Type B pancreatic cell (in vitro differentiated cells): Measurements from ENCODE around the gene RAB7A. TPM values are rescaled to one million over a fixed set of nuclear protein-coding genes. Genes with fewer than 3 reads are reported as not detected.

Experiments used
- DNase-seq: peaks from one replicate; pipeline ENCODE4 v3.0.0; 2021; ENCODE audit warnings: mixed read lengths; ENCODE audit not compliant: unreplicated experiment; ENCODE audit errors: extremely low spot score
- H3K27ac Mint-ChIP-seq: 2 replicates; pipeline ENCODE4 v1.8.0; 2021; ENCODE audit warnings: mild to moderate bottlenecking, mixed read lengths
- H3K27me3 Mint-ChIP-seq: 2 replicates; pipeline ENCODE4 v1.8.0; 2021; ENCODE audit warnings: mixed read lengths
- H3K36me3 Mint-ChIP-seq: 2 replicates; pipeline ENCODE4 v1.8.0; 2021; ENCODE audit warnings: mixed read lengths
- H3K4me1 Mint-ChIP-seq: one replicate; pipeline ENCODE4 v1.8.0; 2021; ENCODE audit warnings: mixed read lengths; ENCODE audit not compliant: unreplicated experiment
- H3K4me3 Mint-ChIP-seq: 2 replicates; pipeline ENCODE4 v1.8.0; 2021; ENCODE audit warnings: mild to moderate bottlenecking, mixed read lengths
- H3K9me3 Mint-ChIP-seq: 2 replicates; pipeline ENCODE4 v1.8.0; 2021; ENCODE audit warnings: mixed read lengths
- CTCF ChIP-seq: fragments of 200-600 bp; sonication (generic); conservative IDR thresholded peaks from 2 replicates; pipeline ENCODE4 v1.5.0; 2021; ENCODE audit warnings: antibody characterized with exemption, mild to moderate bottlenecking
- long read RNA-seq: library from polyadenylated mRNA; unstranded; transcript quantifications from one replicate; pipeline ENCODE4 v2.0.0, GENCODE V29; 2020
- total RNA-seq: library from RNA; stranded (reverse); gene quantifications from 2 replicates; pipeline ENCODE4 v1.2.1, GENCODE V29; 2021; ENCODE audit warnings: low replicate concordance

Gene RAB7A
- total RNA-seq: 157 and 216 TPM in 2 replicates
- long read RNA-seq, transcript RAB7A-201 (6 exons, 2,244 nt): major isoform, 46 of 69 reads
- long read RNA-seq, partial matches to known transcripts: 11 of 69 reads
- long read RNA-seq, other reads (novel, unspliced or antisense): 9 of 69 reads

DNA sequence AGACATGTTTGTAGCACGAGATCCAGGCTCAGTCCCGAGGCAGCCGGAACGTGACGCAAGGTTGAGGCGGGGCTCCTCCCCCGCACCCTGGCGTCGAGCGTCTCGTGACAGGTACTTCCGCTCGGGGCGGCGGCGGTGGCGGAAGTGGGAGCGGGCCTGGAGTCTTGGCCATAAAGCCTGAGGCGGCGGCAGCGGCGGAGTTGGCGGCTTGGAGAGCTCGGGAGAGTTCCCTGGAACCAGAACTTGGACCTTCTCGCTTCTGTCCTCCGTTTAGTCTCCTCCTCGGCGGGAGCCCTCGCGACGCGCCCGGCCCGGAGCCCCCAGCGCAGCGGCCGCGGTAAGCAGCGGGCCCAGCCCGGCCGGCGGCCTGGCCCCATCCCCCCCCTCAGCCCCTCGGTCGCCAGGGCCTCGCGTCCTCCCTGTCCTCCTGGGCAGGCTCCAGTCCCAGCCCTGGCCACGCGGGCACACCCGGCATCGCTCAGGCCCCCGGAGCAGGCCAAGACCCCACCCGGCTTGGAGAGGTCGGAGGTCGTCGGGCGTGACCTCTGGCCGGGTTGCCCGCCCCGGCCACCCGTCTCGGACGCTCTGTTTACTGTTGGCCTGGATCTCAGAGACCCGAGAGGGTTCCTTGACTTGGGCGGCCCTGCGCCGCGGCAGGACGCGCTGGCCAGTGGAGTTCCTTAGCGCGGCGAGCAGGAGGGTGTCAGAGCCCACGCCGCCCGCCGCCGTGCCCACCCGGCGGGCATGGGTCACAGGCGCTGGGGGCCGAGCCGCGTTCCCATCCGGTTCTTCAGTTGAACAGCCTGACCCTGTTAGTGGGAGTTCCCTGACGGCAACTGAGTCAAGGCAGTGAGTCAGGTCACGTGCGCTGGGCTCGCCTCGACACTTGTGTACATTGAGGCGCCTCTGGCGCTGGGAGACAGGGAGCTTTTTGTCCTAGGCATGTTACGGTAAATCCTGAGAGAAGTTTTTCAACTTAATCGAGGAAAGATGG is at the start of gene RAB7A:
Gene RAB7A, plus strand, starts transcription at position 161 of the 994 bp plus-strand sequence. CDS start 69,185 bp downstream, outside the sequence.
- DNase-seq: peak; percentile 99
- H3K27me3 Mint-ChIP-seq: peaks cover under 1% of the 10 kb centered on the region
- peaks cover 46% of the 10 kb centered on the region for H3K4me1 Mint-ChIP-seq
- H3K9me3 Mint-ChIP-seq: no peaks in the 10 kb centered on the region
- peak within 1 kb of the TSS; percentile 98 for H3K4me3 Mint-ChIP-seq
- peaks cover 20% of the 10 kb centered on the region for H3K36me3 Mint-ChIP-seq
- peak within 1 kb of the TSS; percentile 99 for H3K27ac Mint-ChIP-seq
- TF ChIP-seq CTCF: no peak

DNA sequence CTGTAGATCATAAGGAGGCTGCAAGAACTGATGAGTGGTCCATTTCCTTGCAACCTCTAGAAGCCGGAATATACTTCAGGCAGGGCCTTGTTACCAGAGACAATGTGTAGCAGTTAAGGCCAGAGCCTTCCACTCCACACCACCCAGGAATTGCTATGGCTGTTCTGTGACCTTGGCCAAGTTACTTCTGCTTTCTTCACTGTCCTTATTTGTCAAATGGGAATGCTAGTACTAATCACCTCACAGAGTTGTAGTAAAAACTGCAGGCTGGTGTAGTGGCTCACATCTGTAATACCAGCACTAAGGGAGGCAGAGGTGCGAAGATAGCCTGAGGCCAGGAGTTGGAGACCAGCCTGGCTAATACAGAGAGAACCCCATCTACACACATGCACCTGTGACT is 46.6 kb upstream of the RAB7A start:
- Mint-ChIP-seq H3K36me3 (no peaks in the 10 kb centered on the region), H3K4me3 (peak overlapping the region; percentile 84), H3K9me3 (no peaks in the 10 kb centered on the region), H3K27ac (peak overlapping the region; percentile 16), H3K4me1 (peaks cover 10% of the 10 kb centered on the region), H3K27me3 (no peaks in the 10 kb centered on the region)
- TF ChIP-seq CTCF: no peak
- DNase-seq: no peak

GRCh38 chr3:128680603-128681368 is 45.2 kb upstream of the RAB7A start:
- DNase-seq: peak; percentile 99
- peak overlapping the region; percentile 93 for H3K27ac Mint-ChIP-seq
- TF ChIP-seq CTCF: peak; percentile 99
- H3K9me3 Mint-ChIP-seq: no peaks in the 10 kb centered on the region
- H3K27me3 Mint-ChIP-seq: no peaks in the 10 kb centered on the region
- H3K36me3 Mint-ChIP-seq: no peaks in the 10 kb centered on the region
- H3K4me1 Mint-ChIP-seq: peaks cover 10% of the 10 kb centered on the region
- peak overlapping the region; percentile 84 for H3K4me3 Mint-ChIP-seq

GRCh38 chr3:128681369-128681829 is 44.6 kb upstream of the RAB7A start:
- TF ChIP-seq CTCF: no peak
- DNase-seq: no peak
- peaks cover 10% of the 10 kb centered on the region for H3K4me1 Mint-ChIP-seq

DNA sequence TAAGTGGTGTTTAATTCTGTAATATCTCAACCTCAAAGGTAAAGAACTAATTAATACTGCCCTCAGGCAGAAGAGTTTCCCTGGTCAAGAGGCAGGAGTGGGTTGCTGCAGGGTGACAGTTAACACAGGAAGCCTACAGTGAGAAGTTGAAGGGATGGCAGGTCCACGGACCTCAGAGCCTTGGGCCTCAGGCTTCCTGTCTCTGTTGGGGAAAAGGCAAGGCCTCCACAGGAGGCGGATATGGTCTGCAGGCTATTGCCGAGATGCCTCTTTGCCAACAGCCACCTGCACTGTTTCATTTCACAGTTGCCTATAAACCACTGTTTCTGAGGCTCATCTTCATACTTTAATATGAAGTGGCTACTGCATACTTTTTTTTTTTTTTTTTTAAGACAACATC is 42.0 kb upstream of the RAB7A start:
- H3K4me3 Mint-ChIP-seq: no peak overlapping the region
- no peaks in the 10 kb centered on the region for H3K27me3 Mint-ChIP-seq
- no peak overlapping the region for H3K27ac Mint-ChIP-seq
- no peak for TF ChIP-seq CTCF
- H3K4me1 Mint-ChIP-seq: peaks cover 10% of the 10 kb centered on the region
- H3K9me3 Mint-ChIP-seq: no peaks in the 10 kb centered on the region
- DNase-seq: no peak
- no peaks in the 10 kb centered on the region for H3K36me3 Mint-ChIP-seq

More at GRCh38 chr3:128681369-128681829, 44.6 kb upstream of the RAB7A start:
- Mint-ChIP-seq H3K27ac (peak overlapping the region; percentile 93), H3K4me3 (peak overlapping the region; percentile 84), H3K9me3 (no peaks in the 10 kb centered on the region), H3K36me3 (no peaks in the 10 kb centered on the region), H3K27me3 (no peaks in the 10 kb centered on the region)
